ENCODE data around the gene TAS1R2. TPM values are rescaled to one million over a fixed set of nuclear protein-coding genes. Genes with fewer than 3 reads are reported as not detected.
A peak's percentile ranks its signal among the peaks of the same experiment; 100 is the strongest.
"Not testable (repeated sequence)": the region's sequence is repeated elsewhere in the genome, so short reads cannot be mapped to it uniquely, and the experiment has no call there.

Gene TAS1R2
- total RNA-seq = not detected

DNA sequence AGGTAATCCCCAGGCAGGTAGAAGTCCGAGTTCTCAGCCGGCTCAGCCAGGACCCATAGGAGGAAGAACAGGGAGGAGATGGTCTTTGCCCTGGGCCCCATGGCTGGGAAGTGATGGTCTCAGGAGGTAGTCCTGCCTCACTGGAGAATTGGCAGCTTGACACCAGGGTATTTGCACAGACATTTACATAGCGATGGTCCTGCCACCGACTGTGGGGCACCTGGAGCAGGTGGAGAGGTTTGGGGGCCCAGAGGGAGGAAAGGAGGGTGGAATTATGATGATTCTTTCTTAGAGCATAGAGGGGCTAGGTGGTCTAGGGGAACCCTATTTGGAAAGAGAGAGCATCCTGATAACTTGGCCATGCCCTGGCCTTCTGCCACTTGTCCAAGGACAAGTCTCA is at the start of gene TAS1R2:
TAS1R2 (minus strand) TSS at position 101 of the 400 bp plus-strand sequence; CDS start at position 101, 0 bp downstream.
- no peak for DNase-seq

DNA sequence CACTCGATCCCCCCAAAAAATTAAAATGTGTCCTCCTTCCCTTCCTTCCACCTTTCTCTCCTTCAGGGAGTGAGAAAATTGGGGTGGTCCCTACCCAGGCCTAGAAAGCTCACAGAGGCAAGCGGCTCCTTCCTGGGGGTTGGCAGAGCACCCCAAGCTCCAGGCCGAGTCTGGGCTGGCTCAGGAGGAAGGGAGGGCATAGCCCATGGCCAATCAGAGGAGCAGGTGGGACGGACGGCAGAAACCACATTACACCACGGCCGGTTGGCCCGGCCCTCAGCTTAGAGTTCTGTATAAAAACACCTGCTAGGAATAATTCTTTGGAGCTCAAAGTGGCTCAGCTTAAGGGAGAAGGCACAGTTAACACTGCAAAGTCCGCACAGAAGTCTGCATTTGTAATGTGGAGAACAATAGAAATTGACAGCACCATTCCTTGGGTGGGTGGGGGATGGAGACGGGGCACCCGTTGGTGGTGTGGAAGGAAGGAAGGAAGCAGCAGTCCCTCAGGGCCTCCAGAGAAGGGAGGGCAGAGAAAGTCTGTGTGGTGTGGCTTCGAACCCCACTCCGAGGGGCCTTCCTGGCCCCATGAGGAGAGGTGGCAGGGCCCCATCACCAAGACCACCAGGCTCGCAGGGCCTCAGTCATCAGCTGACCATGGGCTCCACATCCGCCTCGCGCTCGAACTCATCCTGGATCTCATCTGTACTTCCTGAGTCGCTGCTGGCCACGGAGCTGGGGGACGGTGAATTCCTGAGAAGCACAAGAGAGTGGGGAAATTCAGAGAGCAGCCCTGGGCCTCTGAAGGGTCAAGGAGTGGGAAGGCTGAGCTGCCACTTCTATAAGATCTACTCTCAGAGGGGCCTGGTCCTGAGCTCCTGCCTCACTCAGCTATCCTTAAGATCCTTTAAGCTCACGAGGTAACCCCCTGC is 48.7 kb upstream of the TAS1R2 start:
- no peak for DNase-seq

DNA sequence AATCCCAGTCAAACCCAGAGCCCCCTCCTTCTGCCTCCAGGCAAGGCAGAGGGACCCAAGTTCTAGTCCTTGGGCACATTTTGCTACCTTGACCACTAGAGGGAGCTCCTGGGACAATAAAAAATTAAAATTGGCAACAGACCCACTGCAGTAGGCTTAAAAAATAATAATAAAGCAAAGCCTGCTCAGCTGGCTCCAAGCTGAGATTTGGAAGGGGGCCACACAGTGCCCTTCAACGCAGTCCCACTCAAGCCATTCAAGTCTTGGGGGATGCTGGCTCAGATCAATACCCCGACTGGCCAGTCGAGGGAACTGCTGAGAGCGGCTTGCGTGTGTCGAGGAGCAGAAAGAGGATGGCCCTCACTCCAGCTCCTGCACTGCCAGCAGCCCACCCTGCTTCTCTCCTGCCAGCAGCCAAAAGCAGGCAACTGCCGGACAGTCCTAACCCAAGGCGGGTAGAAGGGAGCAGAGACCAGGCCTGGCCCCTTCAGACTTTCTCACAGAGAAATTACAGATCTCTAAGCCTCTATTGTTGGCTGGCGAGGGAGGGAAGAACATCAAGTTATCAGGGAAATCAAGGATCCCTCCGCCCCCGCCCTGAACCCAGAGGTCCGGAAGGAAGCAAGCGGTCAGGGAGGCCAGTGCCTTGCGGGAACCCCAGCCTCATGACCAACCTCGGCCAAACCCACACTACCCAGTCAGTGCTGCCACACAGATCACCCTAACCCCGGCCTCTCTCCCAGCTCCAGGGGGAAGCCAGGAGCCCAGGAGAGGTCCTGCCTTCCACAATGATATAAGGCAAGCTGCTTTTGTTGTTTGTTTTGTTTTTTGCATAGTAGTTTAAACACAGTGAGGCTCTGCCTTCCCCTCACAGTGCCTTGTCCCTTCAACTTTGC is 47.8 kb upstream of the TAS1R2 start:
- DNase-seq = peak; percentile 66

DNA sequence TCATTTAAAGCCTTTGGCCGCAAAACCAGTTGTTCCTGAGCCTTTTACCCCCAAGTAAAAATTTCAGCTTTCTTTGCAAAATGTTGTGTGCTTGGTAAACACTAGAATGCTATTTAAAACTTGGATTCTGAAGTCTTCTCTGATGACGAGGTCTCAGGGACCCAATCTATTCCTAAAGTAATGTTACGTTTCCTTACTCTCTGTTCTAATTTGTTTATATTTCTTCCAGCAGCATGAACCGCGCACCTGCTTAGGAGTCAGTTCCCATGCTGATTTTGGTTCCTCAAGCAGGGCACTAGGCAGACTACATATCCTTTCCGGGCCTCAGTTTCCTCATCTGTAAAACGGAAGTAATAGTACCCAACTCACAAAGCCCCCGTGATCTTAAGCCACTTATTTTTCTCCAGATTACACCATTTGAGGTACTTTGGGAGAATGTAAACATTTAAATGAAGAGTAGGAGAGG is 43.9 kb upstream of the TAS1R2 start:
- DNase-seq = no peak

DNA sequence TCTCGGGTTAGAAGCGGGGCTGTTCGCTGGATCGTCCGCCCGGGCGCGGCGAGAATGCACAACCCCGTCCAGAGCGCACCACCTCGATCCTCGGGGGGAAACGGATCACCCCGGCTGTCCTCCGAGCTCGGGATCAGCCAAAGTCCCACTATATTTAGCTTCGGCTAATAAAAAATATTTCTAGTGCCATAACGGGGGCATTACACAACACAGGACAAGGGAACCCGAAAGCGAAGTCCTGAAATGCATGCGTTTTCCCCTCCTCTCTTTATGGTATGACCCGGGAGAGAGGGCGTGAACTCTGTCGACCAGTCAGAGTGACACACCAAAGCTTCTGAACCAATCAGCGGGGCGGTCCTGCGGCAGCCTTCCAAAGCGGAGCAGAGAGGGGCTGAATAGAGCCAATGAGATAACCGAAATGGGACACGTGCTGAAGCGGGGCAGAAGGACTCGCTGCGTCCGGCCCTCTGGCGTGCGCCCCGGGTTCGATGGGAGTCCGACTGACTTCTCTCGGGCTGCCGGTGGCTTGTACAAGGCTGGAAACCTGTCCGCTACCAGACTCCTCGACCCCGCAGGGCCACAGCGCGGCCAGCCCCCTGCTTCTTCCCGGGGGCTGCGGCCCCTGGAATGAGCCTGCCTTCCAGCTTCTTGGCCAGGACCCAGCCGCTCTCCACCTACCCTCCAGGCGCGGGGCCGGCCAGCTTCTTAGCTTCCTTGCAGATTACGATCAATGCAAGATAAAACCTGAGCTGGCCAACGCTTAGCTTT is 43.2 kb upstream of the TAS1R2 start, which contains the start of gene ALDH4A1:
ALDH4A1 (minus strand) TSS at position 33 of the 768 bp plus-strand sequence; CDS start at position 1, 32 bp downstream.
- DNase-seq = peak; percentile 98

DNA sequence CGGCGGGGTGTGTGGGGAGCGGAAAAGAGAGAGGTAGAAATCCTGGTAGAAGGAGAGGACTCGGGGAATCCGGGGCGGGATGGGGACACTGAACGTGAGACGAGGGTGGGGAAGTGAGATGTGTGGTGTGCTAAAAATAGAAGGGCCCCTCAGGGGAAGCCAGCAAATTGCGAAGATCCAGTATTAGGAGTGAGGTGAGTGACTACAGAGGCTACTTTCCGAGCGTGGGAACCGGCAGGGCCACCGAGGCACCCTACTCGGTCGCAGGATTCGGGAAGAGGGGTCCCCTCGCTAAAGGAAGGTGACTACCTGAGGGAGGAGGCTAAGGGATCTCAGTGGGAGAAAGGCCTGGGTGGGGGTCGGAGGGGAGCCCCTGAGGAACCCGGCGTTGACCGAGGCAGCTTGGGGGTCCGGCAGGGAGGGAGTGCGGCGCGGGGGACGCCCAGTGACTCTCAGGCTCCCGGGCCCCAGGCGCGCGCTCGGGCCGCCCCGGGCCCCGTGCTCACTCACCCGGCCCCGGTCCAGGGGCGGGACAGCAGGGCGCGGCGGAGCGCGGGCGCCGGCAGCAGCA is 42.6 kb upstream of the TAS1R2 start:
- DNase-seq = no peak

DNA sequence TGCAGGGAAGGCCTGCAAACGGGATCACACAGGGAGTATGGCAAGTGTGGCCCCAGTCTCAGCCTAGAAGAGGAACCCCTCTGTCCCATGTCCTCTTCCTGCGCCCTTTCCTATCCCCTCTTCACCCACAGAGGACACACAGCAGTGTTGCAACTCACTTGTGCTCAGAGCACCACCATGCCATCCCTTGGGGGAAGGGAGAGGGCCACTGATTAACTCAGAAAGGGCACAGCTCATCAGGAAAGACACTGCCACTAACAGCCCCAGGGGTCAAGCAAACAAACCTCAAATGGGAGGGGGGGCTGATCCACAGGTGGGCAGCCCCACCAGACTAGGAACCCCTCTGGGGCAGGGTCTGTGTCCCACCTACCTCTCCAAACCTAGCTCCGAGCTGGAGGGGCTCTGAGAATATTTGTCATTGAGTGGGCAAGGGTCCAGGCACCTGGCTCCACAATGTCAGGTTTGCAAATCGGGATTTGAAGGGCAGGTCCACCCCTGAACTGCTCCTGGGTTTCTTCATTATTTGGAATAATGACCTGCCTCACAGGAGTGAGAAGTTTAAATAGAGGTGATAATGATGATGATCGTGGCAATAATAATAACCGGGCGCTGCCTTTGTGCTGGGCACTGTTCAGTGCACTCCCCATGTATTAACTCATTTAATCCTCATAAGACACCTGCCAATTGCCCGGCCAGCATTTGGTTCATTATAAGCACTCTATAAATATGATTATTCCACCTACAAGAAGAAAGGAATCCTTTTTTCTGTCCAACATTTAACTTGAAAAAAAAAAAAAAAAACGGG is 41.9 kb upstream of the TAS1R2 start:
- DNase-seq = no peak

DNA sequence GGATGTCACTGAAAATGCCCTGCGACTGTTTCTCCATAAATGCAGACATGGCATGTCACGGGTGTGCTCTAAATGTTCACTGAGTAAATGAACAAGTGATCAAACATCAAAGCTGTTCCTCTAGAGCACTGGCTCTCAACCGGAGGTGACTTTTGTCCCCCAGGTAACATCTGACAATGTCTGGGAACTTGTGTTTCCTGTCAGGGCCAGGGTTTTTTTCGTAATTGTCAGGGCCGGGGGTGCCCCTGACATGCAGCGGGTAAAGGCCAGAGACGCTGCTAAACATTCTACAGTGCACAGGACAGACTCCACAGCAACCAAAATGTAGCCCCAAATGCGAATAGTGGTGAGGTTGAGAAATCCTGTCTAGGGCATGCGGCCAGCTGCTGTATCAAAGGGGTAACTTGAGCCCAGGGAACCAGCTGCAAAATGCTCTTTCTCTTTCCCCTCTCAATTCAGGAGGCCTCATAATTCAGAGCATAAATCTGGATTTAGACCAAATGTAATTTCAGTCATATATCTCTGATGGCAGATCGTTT is 40.9 kb upstream of the TAS1R2 start:
- DNase-seq = peak; percentile 16

DNA sequence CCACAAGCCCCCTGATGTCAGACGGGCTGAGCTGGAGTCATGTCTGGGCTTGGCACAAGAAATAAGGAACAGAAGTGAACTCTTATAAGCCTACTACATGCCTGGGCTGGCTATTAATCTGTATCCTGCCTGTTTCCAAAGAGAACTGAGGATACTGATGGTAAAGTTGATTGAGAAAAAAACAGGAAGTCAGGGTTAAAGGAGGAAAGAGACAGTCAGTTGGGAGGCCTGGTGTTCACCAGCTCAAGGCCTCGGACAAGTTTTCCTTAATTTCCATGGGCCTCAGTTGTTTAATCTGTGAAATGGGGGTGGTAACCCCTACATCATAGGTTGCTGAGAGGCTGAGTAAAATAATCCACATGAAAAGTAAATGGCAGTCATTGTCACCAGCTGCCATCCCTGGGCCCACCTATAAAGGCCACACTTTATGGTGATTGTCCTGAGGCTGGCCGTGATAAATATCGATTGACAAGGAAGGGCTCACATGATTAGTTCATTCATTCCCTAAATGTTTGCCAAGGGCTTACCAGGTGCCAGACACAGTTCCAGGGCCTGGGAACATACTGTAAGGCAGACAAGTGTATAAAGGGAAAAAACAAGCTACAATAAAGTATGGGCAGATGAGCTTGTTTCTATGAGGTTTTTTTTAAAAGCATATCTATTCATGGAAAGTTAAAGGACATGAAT is 40.0 kb upstream of the TAS1R2 start:
- no peak for DNase-seq

DNA sequence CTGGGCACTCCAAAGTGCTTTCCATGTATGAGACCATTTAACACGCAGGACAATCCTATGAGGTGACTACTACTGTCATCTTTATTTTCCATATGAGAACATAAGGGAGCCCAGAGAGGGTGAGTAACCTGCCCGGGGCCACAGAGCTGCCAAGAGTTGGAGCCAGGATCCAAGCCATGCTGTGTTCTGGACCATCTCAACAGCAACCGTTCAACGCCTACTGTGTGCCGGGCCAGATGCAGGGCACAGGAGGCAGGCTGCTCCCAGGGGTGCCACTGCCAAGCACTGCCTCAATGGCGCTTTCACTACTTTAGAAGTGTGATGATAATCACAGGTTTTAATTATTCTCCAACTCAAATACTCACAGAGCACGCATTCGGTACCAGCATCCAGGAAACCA is 39.1 kb upstream of the TAS1R2 start:
- no peak for DNase-seq

DNA sequence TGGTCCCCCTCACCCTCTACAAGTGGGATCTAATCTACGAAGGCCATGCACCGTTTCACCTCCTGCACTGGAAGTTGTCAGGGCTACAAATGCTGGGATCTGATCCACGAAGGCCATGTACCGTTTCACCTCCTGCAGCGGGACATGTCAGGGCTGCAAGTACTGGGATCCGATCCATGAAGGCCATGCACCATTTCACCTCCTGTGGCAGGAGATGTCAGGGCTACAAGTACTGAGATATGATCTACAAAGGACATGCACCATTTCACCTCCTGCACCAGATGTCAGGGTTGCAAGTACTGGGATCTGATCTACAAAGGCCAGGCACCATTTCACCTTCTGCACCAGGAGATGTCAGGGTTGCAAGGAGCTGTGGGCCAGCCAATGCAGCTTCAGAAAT is 35.9 kb upstream of the TAS1R2 start:
- no peak for DNase-seq

DNA sequence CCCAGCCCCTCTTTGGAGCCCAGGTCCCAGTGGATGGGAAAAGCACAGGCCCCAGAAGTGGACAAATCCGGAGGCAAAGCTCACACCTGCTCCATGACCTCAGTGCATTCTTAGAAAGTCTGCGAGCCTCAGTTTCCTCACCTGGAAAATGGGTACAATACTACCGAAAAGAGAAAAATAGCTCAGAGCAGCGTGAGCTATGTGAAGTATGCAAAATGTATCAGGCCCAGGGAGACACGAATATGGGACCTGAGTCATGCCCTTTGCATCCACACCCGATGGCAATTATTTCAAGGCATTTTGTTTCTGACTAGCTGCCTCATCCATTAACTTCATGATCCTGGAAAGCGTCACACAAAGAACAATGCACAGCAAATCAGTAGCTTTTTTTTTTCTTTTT is 33.7 kb upstream of the TAS1R2 start:
- DNase-seq = no peak

DNA sequence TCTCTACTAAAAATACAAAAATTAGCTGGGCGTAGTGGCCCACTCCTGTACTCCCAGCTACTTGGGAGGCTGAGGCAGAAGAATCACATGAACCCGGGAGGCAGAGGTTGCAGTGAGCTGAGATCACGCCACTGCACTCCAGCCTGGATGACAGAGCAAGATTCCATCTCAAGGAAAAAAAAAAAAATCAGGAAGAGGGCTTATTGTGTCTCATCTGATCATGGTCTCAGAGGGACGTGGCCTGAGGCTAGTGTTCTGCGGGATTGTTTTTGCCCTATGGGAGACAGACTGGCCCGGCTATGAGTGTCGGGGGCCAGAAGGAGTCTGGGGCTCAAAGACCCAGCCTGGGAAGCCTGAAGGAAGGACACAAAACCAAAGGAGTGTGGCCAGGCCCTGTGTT is 32.4 kb upstream of the TAS1R2 start:
- DNase-seq = not testable (repeated sequence)

DNA sequence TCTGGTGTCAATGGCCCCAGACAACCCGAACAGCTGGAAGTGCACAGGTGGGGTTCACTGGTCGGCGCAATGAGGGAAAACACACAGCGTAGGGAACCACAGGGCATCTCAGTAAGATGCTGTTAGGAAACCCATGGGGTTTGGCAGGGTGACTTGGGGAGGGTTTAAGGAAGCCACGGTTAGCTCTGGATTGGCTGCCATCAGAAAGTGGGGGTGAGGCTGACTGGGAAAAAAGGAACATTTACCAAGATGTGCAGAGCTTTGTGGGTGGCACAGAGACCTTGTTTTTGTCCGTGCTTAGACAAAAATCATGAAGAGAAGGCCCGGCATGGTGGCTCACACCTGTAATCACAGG is 31.9 kb upstream of the TAS1R2 start:
- DNase-seq = no peak

DNA sequence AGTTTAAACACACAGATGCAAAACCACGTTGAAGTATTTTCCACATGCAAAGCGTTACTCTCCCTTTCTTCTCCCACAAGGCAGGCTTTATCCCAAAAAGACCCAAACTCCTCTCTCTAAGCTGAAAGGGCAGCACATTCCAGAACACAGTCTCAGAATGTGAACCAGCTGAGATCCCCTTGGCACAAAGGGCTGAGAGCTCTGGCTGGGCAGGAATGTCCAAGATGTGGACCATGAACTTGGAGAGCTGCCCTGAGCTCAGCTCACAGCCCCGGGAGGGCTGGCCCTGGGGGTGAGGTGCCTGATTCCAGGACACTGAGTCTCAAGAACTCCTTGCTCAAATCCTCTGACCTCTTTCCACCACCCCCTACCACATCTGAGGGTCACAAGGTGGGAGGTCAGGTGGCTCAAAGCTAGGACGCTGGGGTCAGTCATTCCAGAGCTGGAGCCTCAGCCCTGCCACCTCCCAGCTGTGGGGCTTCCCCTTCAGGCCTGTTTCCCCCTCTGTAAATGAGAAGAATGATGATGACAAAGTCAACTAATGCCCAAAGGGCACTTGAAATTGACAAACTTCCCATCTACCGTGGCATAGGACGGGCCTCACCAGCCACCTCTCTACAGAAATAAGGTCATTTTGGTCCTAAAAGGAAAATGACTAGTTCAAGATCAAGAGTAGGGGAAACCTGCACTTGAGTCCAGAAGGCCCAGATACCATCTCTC is 31.4 kb upstream of the TAS1R2 start:
- no peak for DNase-seq

DNA sequence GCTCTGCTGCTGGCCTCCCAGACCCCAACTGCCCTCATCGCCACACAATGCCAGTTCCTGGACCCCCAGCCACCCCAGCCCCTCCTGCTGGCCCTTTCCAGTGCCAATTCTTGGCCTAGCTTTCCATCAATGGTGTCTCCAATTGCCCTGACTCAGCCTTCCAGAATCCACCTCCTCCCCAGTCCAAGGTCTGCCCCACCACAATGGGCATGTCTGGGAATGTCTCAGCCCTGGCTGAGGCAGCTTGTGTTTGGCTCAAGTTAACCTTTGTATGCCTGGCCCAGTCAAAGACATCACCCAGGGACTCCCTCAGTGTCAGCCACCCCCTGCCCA is 26.5 kb upstream of the TAS1R2 start:
- no peak for DNase-seq

DNA sequence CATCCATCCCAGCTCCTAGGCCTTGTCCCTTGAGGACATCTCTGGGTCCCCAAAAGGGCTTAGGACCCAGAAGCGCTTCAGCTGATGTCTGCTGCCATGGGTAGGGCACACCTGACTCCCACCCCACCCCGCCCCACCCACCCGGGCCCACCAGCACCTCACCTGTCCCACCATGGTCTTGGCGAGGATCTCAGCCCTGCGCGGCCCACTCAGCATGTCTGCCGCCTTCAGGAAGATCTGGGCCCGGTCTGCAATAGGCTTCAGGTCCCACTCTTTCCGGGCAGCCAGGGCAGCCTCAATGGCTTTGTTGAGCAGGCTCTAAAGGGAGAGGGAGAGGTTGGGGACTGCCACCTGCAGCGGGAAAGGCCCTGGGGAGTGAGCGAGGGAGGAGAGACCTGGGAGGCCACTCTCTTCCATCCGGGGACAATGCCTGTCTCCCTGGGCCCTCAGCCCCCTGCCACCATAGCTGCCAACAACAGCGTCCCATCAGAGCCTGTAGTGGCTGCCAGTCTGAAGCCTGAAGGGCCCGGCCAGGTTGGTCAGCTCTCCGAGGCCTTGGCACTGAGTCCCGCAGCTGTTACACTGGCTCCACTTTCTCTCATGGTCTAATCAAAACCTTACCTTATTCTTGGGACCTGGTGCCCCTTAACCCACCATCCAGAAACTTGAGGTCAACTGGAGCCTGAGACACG is 26.0 kb upstream of the TAS1R2 start:
- DNase-seq = no peak

DNA sequence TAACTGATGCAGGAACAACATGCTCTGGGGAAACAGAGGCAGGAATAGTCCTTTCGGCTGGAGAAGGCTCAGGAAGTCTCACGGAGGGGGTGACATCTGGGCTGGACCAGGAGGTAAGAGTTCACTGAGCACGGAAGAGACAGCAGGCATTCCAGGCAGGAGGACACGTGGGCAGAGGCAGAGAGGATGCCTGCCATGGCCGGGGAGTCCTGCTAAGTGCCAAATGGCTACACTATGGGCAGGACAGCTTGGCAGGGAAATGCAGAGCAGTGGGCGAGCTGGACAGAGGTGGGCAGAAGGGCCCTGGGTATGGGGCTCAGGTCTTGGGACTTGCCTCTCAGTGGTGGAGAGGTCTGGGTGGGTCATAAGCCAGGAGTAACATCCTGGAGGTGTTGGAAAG is 25.3 kb upstream of the TAS1R2 start:
- no peak for DNase-seq

DNA sequence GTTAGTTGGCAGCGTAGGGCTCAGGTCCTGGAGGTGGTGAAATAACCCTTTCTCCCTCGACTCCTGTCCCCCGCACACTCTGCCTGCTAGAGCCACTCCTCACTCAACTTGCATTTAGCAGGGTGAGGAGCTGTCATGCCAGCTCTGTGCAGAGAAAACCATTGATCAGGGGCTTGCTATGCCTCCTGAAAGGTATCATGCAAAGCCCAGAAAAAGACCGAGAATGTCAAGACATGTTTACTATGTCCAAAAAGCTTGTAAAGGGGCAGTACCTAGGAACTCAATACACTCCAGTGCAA is 24.9 kb upstream of the TAS1R2 start:
- DNase-seq = no peak
